Measurements from ENCODE around the gene SV2B.

The SV2B gene

DNA sequence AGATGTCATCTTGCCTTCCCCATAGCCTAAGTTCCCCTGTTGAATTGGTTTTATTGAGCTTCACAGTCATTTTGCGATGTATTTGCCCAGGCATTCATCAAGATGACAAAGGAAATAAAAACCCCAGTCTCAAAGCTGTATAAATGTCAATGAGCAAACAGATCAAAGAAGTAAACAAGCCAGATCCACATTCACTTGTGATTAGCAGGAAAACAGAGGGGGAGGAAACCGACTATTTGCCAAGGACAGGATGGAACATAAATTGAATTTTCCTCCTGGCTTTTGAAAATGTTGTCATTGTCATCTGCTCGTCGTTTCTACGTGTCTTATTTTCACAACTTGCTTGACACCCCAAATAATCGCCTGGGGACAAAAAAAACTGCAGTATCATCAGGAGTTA is 83.5 kb downstream of the SV2B start:
- no peak for TF ChIP-seq CTCF (conservative IDR thresholded peaks at IDR 0.05; ENCODE audit: low read depth, low read length)
- no peak overlapping the region for H3K4me3 ChIP-seq (ENCODE audit: low read depth, low read length)
- DNase-seq (ENCODE audit: low read depth), result no peak

DNA sequence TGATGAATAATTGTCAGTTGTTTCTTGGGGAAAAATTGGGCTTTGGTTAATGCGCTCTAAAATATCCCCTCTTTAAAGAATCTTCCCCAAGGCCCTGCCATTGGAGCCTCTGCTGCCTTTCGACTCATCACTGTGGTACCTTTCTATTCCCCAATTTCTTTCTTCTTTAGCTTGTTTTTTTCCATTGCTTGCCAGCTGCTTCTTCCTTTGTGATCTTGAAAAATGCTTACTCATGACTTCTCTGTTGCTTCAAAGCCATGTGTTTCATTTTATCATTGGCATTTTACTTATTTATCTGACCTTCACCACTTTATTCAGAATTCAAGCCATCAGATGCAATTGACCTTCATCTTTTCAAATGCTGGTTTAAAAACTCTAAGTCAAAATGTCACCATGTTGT is 84.4 kb downstream of the SV2B start:
- H3K4me3 ChIP-seq (ENCODE audit: low read depth, low read length), result no peak overlapping the region
- no peak for TF ChIP-seq CTCF (conservative IDR thresholded peaks at IDR 0.05; ENCODE audit: low read depth, low read length)
- no peak for DNase-seq (ENCODE audit: low read depth)

DNA sequence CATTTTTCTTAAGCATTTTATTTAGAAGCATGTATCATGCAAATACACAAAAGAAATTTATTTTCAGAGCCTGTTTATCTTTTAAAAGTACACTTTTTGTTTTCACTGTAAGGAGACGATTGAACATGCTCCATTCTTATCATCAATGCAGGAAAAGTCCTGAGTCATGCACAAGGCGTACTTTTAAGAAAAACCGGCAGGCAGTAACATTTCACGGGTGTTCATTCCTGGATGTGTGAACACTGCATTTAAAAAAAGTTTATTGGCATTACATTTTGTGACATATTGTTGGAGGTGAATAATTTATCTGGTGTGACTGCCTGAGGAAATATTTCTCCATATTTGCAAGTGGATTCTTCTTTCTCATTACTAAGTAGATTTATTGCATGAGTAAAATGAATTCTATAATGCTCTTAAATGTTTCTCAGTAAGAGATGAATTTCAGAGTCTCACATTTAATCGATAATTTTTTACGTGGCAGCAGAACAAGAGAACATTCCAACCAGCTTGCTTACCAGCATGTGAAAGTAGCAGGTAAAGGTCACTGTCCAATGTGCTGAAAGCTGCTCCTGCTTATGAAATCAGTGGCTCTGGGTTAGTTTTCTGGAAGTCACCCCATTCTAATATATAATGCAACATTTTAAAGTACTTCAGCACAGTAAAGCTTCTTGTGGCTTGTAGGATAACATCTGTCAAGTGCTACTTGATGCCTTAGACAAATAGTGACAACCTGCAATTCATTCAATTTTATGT is 87.0 kb downstream of the SV2B start:
- H3K4me3 ChIP-seq (ENCODE audit: low read depth, low read length), result no peak overlapping the region
- TF ChIP-seq CTCF (conservative IDR thresholded peaks at IDR 0.05; ENCODE audit: low read depth, low read length), result no peak
- peak; percentile 31 for DNase-seq (ENCODE audit: low read depth)

DNA sequence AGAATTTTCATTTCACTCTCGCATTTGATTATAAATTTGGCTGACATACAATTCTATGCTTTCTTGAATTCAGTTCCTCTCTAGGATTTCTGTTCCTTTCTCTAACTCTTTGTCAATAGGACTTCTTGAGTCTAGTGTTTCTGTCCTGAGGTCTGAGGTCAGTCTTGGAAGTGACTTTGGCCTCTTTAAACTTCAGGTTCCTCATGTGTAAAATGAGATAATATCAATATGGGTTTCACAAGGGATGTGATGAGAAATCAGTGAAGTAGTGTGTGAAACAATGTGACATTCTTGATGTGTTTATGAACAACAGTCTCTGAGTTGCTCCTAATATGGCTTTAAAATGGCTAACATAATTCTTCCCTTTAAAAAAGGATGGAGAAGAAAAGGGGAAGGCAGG is 92.2 kb downstream of the SV2B start:
- no peak for DNase-seq (ENCODE audit: low read depth)
- no peak for TF ChIP-seq CTCF (conservative IDR thresholded peaks at IDR 0.05; ENCODE audit: low read depth, low read length)
- no peak overlapping the region for H3K4me3 ChIP-seq (ENCODE audit: low read depth, low read length)

DNA sequence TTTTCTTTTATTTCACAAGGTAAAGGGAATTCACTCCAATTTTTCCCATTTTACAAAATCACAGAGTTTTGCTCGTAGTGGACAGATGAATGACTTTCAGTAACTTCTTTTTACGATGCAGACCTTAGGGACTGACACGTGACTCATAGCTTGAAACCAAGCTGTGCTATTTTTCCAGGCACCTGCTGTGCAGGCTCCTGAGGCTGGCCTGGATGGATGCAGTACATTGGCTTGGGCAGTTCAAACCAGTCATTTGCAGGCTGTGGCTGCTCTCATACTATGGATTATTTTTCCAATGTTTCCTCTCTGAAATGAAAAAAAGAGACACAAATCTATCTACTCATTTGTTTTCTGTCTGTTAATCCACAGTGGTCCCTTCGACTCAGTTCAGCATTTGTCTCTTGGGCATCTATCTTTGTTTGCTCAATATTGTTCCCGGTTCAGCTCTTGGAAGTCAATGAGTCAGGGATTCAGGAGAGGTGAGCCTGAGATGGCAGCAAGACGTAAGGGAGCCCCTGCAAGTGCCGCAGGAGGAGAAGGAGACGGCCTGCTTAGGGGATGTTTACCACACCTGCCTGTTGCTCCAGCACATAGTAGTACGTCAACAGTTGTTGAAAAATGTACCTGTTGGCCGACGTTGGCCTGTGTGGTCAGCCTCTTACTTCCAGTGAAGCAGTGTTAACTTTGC is 92.8 kb downstream of the SV2B start:
- TF ChIP-seq CTCF (conservative IDR thresholded peaks at IDR 0.05; ENCODE audit: low read depth, low read length), result no peak
- DNase-seq (ENCODE audit: low read depth), result no peak
- H3K4me3 ChIP-seq (ENCODE audit: low read depth, low read length), result no peak overlapping the region

GRCh38 chr15:91193378-91193720 is 93.3 kb downstream of the SV2B start:
- H3K4me3 ChIP-seq (ENCODE audit: low read depth, low read length), result no peak overlapping the region
- DNase-seq (ENCODE audit: low read depth), result no peak
- TF ChIP-seq CTCF (conservative IDR thresholded peaks at IDR 0.05; ENCODE audit: low read depth, low read length), result no peak

GRCh38 chr15:91196127-91196526 is 96.1 kb downstream of the SV2B start:
- no peak overlapping the region for H3K4me3 ChIP-seq (ENCODE audit: low read depth, low read length)
- TF ChIP-seq CTCF (conservative IDR thresholded peaks at IDR 0.05; ENCODE audit: low read depth, low read length), result no peak
- DNase-seq (ENCODE audit: low read depth), result no peak
